Neural progenitor cell (in vitro differentiated cells): ENCODE results near the gene SYT15.
"Not testable (repeated sequence)": the region's sequence is repeated elsewhere in the genome, so short reads cannot be mapped to it uniquely, and the experiment has no call there.

Experiments used
- EZH2 ChIP-seq: fragments of 200-600 bp; sonication (generic); IDR thresholded peaks from 2 replicates; pipeline ENCODE4 v1.6.1; 2017; ENCODE audit warnings: antibody characterized with exemption, mild to moderate bottlenecking, moderate library complexity
- EZH2phosphoT487 ChIP-seq: fragments of 200-600 bp; sonication (generic); IDR thresholded peaks from 2 replicates; pipeline ENCODE4 v1.6.1; 2017; ENCODE audit warnings: antibody characterized with exemption

GRCh38 chr10:46600516-46600915, 21.6 kb downstream of the SYT15 start:
- not testable (repeated sequence) for TF ChIP-seq EZH2, EZH2phosphoT487
